ENCODE data around the gene COMMD9. TPM values are rescaled to one million over a fixed set of nuclear protein-coding genes. Genes with fewer than 3 reads are reported as not detected.

Gene COMMD9
- total and polyA plus RNA-seq, 2 experiments from 2014 or later = 42.2 to 85.3 TPM

- Histone ChIP-seq H3F3A (ENCODE audit: insufficient read depth) (peaks cover 15% of the 10 kb centered on the region), H3K4me1 (ENCODE audit: insufficient read depth) (peaks cover 14% of the 10 kb centered on the region), H3K27me3 (replicated peaks; ENCODE audit: insufficient read depth) (peaks cover 51% of the 10 kb centered on the region), H3K9me2 (ENCODE audit: insufficient read depth) (no peaks in the 10 kb centered on the region), H3K27ac (no peak overlapping the region), H3K4me2 (ENCODE audit: unreplicated experiment) (no peak overlapping the region), H4K20me1 (ENCODE audit: insufficient read depth) (no peaks in the 10 kb centered on the region), H3K79me2 (ENCODE audit: insufficient read depth) (no peaks in the 10 kb centered on the region), H3K36me3 (ENCODE audit: low read depth) (no peaks in the 10 kb centered on the region), H2AFZ (no peak overlapping the region), H3K9me3 (ENCODE audit: low read depth) (no peaks in the 10 kb centered on the region), H3K9ac (no peak overlapping the region), H3K4me3 (no peak overlapping the region)
- in situ Hi-C loops (cut with MboI) = no loop called here
- WGBS, 2 experiments (ENCODE audit: low coverage in 1 of 2, low lambda C conversion rate in 2 of 2, missing lambda C conversion rate in 2 of 2) = 81 to 87% methylated on average over 4 of the region's 4 CpGs
- DNase-seq = no peak
- no peak for TF ChIP-seq EZH2phosphoT487 (IDR thresholded peaks at IDR 0.05; ENCODE audit: insufficient read depth, low read depth)
- no peak for TF ChIP-seq EZH2 (IDR thresholded peaks at IDR 0.05; ENCODE audit: insufficient read depth, poor library complexity, severe bottlenecking)
These were observed 40.8 kb downstream of the COMMD9 start for GRCh38 chr11:36248436-36248835.

DNA sequence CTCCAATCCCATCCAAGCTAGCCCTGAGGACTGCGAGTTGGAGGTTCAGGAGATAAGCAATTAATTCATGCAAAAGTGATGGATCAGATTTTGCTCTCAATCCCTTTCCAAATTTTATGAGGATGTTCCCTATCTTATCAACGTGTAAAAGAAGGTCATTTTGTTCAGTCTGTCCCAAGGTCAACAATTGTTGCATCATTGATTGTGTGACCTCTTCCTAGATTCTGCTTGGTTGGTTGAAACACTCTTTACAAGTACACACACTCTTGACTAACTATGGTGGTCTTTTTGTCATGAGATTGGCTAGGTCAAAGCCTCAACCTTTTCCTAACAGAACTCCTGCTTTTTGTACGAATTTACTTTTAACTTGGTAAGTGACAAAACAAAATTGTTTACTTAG is 41.7 kb downstream of the COMMD9 start:
- Histone ChIP-seq H3K4me2 (ENCODE audit: unreplicated experiment) (no peak overlapping the region), H3F3A (ENCODE audit: insufficient read depth) (peaks cover 15% of the 10 kb centered on the region), H3K9me2 (ENCODE audit: insufficient read depth) (no peaks in the 10 kb centered on the region), H4K20me1 (ENCODE audit: insufficient read depth) (no peaks in the 10 kb centered on the region), H3K9me3 (ENCODE audit: low read depth) (no peaks in the 10 kb centered on the region), H3K27me3 (replicated peaks; ENCODE audit: insufficient read depth) (peaks cover 54% of the 10 kb centered on the region), H3K27ac (no peak overlapping the region), H3K36me3 (ENCODE audit: low read depth) (no peaks in the 10 kb centered on the region), H2AFZ (no peak overlapping the region), H3K4me3 (no peak overlapping the region), H3K4me1 (ENCODE audit: insufficient read depth) (peaks cover 14% of the 10 kb centered on the region), H3K9ac (no peak overlapping the region), H3K79me2 (ENCODE audit: insufficient read depth) (no peaks in the 10 kb centered on the region)
- no peak for DNase-seq
- in situ Hi-C loops (cut with MboI) = no loop called here
- TF ChIP-seq EZH2 (IDR thresholded peaks at IDR 0.05; ENCODE audit: insufficient read depth, poor library complexity, severe bottlenecking) = no peak
- no peak for TF ChIP-seq EZH2phosphoT487 (IDR thresholded peaks at IDR 0.05; ENCODE audit: insufficient read depth, low read depth)
- 40% methylated on average over 3 of the region's 3 CpGs for WGBS, 2 experiments (ENCODE audit: low coverage in 1 of 2, low lambda C conversion rate in 2 of 2, missing lambda C conversion rate in 2 of 2)

DNA sequence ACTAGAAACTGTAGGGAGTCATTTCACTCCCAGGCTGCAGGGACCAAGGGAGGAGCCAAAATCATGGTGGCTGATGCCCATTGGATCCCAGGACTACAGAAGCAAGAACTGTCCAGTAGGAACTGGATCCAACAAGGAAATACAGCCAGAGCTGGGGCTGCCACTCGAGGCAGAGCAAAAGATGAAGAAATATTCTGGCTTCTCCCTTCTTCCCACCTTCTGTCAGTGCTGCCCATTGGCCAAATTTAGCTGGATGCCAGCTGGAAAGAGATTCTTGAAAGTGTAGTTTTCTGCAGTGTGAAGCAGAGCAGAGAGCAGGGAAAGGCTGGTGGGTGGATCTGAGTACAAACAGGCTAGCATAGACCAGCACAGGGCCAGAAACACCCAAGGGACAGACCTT is 45.6 kb downstream of the COMMD9 start:
- 84 to 89% methylated on average over 1 of the region's 1 CpG for WGBS, 2 experiments (ENCODE audit: low coverage in 1 of 2, low lambda C conversion rate in 2 of 2, missing lambda C conversion rate in 2 of 2)
- no peaks in the 10 kb centered on the region for H3K9me2 ChIP-seq (ENCODE audit: insufficient read depth)
- H2AFZ ChIP-seq = no peak overlapping the region
- no peaks in the 10 kb centered on the region for H4K20me1 ChIP-seq (ENCODE audit: insufficient read depth)
- no peak overlapping the region for H3K9ac ChIP-seq
- H3F3A ChIP-seq (ENCODE audit: insufficient read depth) = peaks cover 2% of the 10 kb centered on the region; the same call in 1 of the 2 replicates
- peaks cover 77% of the 10 kb centered on the region for H3K27me3 ChIP-seq (replicated peaks; ENCODE audit: insufficient read depth)
- H3K4me1 ChIP-seq (ENCODE audit: insufficient read depth) = peaks cover 1% of the 10 kb centered on the region
- in situ Hi-C loops (cut with MboI) = no loop called here
- no peak overlapping the region for H3K4me2 ChIP-seq (ENCODE audit: unreplicated experiment)
- no peaks in the 10 kb centered on the region for H3K79me2 ChIP-seq (ENCODE audit: insufficient read depth)
- TF ChIP-seq EZH2phosphoT487 (IDR thresholded peaks at IDR 0.05; ENCODE audit: insufficient read depth, low read depth) (no peak), EZH2 (IDR thresholded peaks at IDR 0.05; ENCODE audit: insufficient read depth, poor library complexity, severe bottlenecking) (no peak)
- H3K27ac ChIP-seq = no peak overlapping the region
- no peak for DNase-seq
- H3K9me3 ChIP-seq (ENCODE audit: low read depth) = no peaks in the 10 kb centered on the region
- no peak overlapping the region for H3K4me3 ChIP-seq
- H3K36me3 ChIP-seq (ENCODE audit: low read depth) = no peaks in the 10 kb centered on the region

GRCh38 chr11:36241497-36241896 is 47.7 kb downstream of the COMMD9 start:
- in situ Hi-C loops (cut with MboI) = no loop called here
- no peaks in the 10 kb centered on the region for H3K4me1 ChIP-seq (ENCODE audit: insufficient read depth)
- H4K20me1 ChIP-seq (ENCODE audit: insufficient read depth) = no peaks in the 10 kb centered on the region
- no peak for DNase-seq
- H3K27ac ChIP-seq = no peak overlapping the region
- H3K9me2 ChIP-seq (ENCODE audit: insufficient read depth) = no peaks in the 10 kb centered on the region
- H3K4me3 ChIP-seq = no peak overlapping the region
- H3K4me2 ChIP-seq (ENCODE audit: unreplicated experiment) = no peak overlapping the region
- WGBS, 2 experiments (ENCODE audit: low coverage in 1 of 2, low lambda C conversion rate in 2 of 2, missing lambda C conversion rate in 2 of 2) = 86 to 100% methylated on average over 1 of the region's 1 CpG
- H3F3A ChIP-seq (ENCODE audit: insufficient read depth) = no peaks in the 10 kb centered on the region
- H3K9ac ChIP-seq = no peak overlapping the region
- H3K9me3 ChIP-seq (ENCODE audit: low read depth) = no peaks in the 10 kb centered on the region
- H3K79me2 ChIP-seq (ENCODE audit: insufficient read depth) = no peaks in the 10 kb centered on the region
- no peak overlapping the region for H2AFZ ChIP-seq
- H3K36me3 ChIP-seq (ENCODE audit: low read depth) = no peaks in the 10 kb centered on the region
- peaks cover 78% of the 10 kb centered on the region for H3K27me3 ChIP-seq (replicated peaks; ENCODE audit: insufficient read depth)
- no peak for TF ChIP-seq EZH2phosphoT487 (IDR thresholded peaks at IDR 0.05; ENCODE audit: insufficient read depth, low read depth)
- TF ChIP-seq EZH2 (IDR thresholded peaks at IDR 0.05; ENCODE audit: insufficient read depth, poor library complexity, severe bottlenecking) = no peak

DNA sequence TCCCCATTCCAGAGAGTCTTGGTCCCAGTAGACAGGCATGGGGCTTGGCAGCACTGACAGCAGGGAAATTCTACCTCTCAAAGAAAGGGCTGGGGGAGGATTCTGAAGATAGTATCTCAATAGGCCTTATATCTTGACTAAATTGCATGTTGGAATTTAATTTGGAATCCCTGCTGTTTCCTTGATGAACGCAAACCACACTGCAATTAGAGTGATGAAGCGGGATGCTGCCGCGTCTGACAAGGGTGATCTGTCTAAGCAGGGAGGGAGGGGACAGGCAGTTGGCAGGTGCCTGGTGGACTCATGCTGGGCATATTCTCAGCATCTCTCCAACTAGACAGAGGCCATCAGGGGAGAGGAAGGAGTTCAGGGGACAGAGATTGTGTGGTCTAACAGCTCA is 48.4 kb downstream of the COMMD9 start:
- H3K9ac ChIP-seq = no peak overlapping the region
- H3K4me2 ChIP-seq (ENCODE audit: unreplicated experiment) = no peak overlapping the region
- in situ Hi-C loops (cut with MboI) = no loop called here
- H4K20me1 ChIP-seq (ENCODE audit: insufficient read depth) = no peaks in the 10 kb centered on the region
- no peaks in the 10 kb centered on the region for H3K9me2 ChIP-seq (ENCODE audit: insufficient read depth)
- no peaks in the 10 kb centered on the region for H3K9me3 ChIP-seq (ENCODE audit: low read depth)
- no peaks in the 10 kb centered on the region for H3K36me3 ChIP-seq (ENCODE audit: low read depth)
- no peaks in the 10 kb centered on the region for H3F3A ChIP-seq (ENCODE audit: insufficient read depth)
- no peak for DNase-seq
- no peaks in the 10 kb centered on the region for H3K4me1 ChIP-seq (ENCODE audit: insufficient read depth)
- no peaks in the 10 kb centered on the region for H3K79me2 ChIP-seq (ENCODE audit: insufficient read depth)
- WGBS, 2 experiments (ENCODE audit: low coverage in 1 of 2, low lambda C conversion rate in 2 of 2, missing lambda C conversion rate in 2 of 2) = 99% methylated on average over 4 of the region's 4 CpGs
- H3K4me3 ChIP-seq = no peak overlapping the region
- no peak overlapping the region for H3K27ac ChIP-seq
- TF ChIP-seq EZH2 (IDR thresholded peaks at IDR 0.05; ENCODE audit: insufficient read depth, poor library complexity, severe bottlenecking) (no peak), EZH2phosphoT487 (IDR thresholded peaks at IDR 0.05; ENCODE audit: insufficient read depth, low read depth) (no peak)
- peaks cover 77% of the 10 kb centered on the region for H3K27me3 ChIP-seq (replicated peaks; ENCODE audit: insufficient read depth)
- no peak overlapping the region for H2AFZ ChIP-seq

All from GM23248 (cell line).